AG08395 (cell line): ENCODE data around the gene LYL1.

ENCODE experiments used
- DNase-seq: peaks from one replicate; pipeline ENCODE4 v3.0.0; 2012; ENCODE audit warnings: mixed read lengths, low spot score

Gene LYL1

GRCh38 chr19:13056052-13056660, 46.5 kb downstream of the LYL1 start:
- DNase-seq: peak; percentile 79

DNA sequence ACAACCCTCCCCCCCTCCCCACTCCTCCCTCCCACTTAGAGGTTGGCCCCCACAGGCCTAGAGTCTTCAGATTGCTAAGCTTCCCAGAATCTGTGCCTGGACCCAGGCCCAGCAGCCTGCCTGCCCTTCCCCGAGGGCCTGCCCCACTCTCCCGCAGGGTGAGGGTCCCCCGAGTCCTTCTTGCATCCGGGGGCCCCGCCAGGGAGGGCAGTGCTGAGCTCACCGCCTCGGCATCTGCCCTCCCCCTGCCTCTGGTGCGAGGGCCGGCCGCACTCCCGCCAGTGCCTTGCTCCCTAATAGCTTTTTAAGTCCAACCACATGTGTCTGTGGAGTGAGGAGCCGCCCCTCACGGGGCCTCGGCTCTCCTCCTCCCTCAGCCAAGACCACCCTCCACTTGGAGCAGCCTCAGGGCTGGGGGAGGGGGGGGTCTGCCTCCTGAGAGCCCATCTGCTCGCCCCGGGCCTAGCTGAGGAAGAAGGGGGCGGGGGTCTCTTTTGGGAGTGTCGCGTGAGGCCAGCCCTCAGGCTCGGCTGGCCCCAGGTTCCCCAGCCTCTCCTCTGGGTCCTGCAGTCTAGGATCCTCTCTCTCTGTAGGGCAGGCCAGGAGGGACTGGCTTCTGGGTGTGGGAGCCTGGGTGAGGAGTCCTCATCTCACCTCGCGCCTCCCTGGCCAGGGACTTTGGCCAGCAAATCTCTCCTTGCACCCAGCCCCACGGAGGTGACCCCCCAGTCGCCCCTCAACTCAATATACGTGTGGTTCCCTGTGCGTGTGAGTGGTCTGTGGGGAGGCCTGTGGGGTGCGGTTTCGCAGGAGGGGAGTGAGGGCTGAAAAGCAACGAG, 47.2 kb downstream of the LYL1 start:
- peak; percentile 89 for DNase-seq

DNA sequence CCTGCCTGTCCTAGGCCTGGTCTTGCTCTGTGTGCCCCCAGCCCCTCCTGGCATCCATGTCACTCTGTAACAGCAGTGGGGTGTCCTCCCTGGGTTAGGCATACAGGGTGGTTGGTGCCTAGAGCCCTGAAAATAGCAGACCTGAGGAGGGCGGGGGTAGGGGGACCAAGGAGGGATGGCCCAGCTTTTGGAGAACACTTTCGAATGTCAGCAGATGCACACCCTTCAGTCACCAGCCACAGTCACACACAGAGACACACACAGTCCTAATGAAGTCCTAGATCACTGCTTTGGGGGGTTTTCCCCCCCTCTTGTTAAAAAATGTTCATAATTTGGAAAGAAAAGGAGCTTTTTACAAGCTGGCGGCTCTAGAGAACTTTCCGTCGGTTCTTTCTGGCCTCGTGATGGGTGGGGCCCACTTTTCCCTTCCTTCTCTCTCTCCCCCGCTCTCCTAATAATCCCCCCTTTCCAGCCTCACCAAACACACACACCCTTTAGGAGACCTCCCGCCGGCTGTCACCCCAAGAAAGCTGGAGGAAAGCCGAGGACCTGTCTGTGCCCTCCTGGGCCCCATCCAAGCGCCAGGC, 47.9 kb downstream of the LYL1 start:
- no peak for DNase-seq

DNA sequence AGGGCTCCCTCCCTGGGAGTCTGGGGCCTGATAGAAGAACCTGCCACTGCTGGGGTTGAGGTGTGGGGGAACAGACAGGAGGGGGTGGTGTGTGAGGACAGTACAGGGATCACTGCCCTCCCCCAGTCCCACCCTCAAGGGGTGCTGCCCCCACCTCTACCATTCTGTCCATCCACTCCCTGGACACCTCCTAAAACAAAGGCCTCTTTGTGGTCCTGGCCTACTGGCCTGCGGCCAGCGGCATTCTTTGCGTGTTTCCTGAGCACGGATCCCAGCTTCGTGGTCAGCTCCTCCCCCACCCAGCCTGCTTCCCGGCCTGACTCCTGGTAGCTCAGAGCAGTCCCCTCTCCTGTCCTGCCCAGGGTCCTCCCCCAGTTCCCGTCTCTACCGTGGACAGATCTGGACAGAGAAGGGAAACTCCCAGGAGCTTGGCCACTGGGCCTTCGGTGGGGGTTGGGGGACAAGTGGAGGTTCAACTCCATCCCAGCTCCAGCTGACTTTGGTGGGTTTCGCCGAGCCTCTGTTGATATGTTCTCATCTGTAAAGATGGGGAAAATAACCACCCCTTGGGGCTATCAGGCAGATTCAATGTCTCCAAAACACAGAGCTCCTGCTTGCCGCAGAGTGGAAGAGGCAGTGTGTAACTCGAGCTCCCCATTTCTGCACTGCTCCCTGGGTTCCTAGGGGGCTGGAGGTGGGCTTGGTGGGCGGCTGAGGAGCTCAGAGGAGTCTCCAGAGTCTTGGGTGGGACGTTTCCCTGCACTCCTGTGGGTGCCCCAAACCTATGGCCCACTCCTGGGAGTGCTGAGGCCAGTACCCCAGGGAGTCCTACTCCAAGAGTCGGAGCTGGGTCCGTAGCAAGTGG, 48.7 kb downstream of the LYL1 start:
- peak; percentile 93 for DNase-seq

- DNase-seq: no peak
Observed at GRCh38 chr19:13053238-13053637, 49.4 kb downstream of the LYL1 start.

- DNase-seq: no peak
Observed at GRCh38 chr19:13052447-13053175, 50.0 kb downstream of the LYL1 start.

GRCh38 chr19:13051557-13052165, 51.0 kb downstream of the LYL1 start:
- no peak for DNase-seq

DNA sequence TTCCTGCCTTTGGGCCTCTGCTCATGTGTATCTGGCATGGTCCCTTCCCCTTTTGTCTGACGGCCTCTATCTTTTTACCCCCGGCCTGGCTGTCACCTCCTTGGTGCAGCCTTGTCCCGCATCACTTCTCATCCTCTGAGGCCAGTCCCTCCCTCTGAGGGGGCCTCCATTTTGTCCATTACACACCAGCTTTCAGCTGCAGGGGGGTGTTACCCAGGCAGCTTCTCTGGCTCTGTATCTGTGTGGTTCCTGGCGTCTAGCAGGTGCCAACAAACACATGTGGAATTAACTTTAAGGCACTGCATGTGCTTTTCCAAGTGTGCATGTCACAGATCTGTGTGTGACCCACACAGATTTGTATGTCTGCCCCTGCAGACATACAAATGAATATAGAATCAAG, 52.4 kb downstream of the LYL1 start:
- no peak for DNase-seq
